SU-DHL-6 (cell line): Measurements from ENCODE around the gene TNS1.
"Not testable (repeated sequence)": the region's sequence is repeated elsewhere in the genome, so short reads cannot be mapped to it uniquely, and the experiment has no call there.

ENCODE experiments used
- H2AFZ ChIP-seq: fragments of 200-600 bp; sonication (generic); 2 replicates; pipeline ENCODE4 v1.6.1; 2014; ENCODE audit warnings: low read depth, mild to moderate bottlenecking, moderate library complexity, mixed read lengths, antibody characterized with exemption, low read length; ENCODE audit not compliant: severe bottlenecking
- H3F3A ChIP-seq: fragments of 200-600 bp; shearing (Covaris generic); 2 replicates; pipeline ENCODE4 v1.6.0; 2016; ENCODE audit warnings: antibody characterized with exemption, mild to moderate bottlenecking; ENCODE audit not compliant: insufficient read depth
- H3K27ac ChIP-seq: fragments of 200-600 bp; sonication (generic); 2 replicates; pipeline ENCODE4 v1.5.1; 2016; ENCODE audit warnings: low read depth, mild to moderate bottlenecking, low read length, moderate library complexity, mixed read lengths
- H3K27me3 ChIP-seq: fragments of 200-600 bp; sonication (generic), shearing (Covaris generic); 2 replicates; pipeline ENCODE4 v1.6.0; 2014; ENCODE audit warnings: mild to moderate bottlenecking, low read length
- H3K36me3 ChIP-seq: fragments of 200-600 bp; sonication (generic); 2 replicates; pipeline ENCODE4 v1.6.1; 2014; ENCODE audit warnings: mild to moderate bottlenecking, low read length, mixed read lengths
- H3K4me2 ChIP-seq: fragments of 300-600, 200-600 bp; shearing (Covaris generic), sonication (generic); 2 replicates; pipeline ENCODE4 v1.6.0; 2014; ENCODE audit warnings: low read length, low read depth, mild to moderate bottlenecking; ENCODE audit not compliant: poor library complexity, severe bottlenecking
- H3K4me3 ChIP-seq: fragments of 200-600 bp; sonication (generic); 2 replicates; pipeline ENCODE4 v1.5.1; 2014; ENCODE audit warnings: antibody characterized with exemption, low read length, mild to moderate bottlenecking, mixed read lengths; ENCODE audit not compliant: insufficient read depth, poor library complexity, severe bottlenecking
- H3K79me2 ChIP-seq: fragments of 200-600 bp; sonication (generic); 2 replicates; pipeline ENCODE4 v1.6.1; 2014; ENCODE audit warnings: mild to moderate bottlenecking, low read length, moderate library complexity; ENCODE audit not compliant: insufficient read depth
- H3K9ac ChIP-seq: fragments of 200-600 bp; sonication (generic); 2 replicates; pipeline ENCODE4 v1.7.0; 2014; ENCODE audit warnings: mild to moderate bottlenecking, low read length
- H3K9me2 ChIP-seq: fragments of 200-600 bp; sonication (generic); replicated peaks from 2 replicates; pipeline ENCODE4 v1.6.1; 2014; ENCODE audit warnings: low read length; ENCODE audit not compliant: insufficient read depth
- H3K9me3 ChIP-seq: fragments of 200-600 bp; sonication (generic); 2 replicates; pipeline ENCODE4 v1.6.1; 2014; ENCODE audit warnings: low read length, mixed read lengths; ENCODE audit not compliant: insufficient read depth
- H4K20me1 ChIP-seq: fragments of 200-600 bp; sonication (generic); 2 replicates; pipeline ENCODE4 v1.6.1; 2014; ENCODE audit warnings: low read depth, mild to moderate bottlenecking, antibody characterized with exemption, low read length, moderate library complexity, mixed read lengths
- CTCF ChIP-seq: fragments of 200-600 bp; sonication (generic); IDR thresholded peaks from one replicate; pipeline ENCODE4 v1.5.1; 2017; ENCODE audit warnings: antibody characterized with exemption, mild to moderate bottlenecking, low read length, moderate library complexity; ENCODE audit not compliant: insufficient read depth, poor library complexity, severe bottlenecking
- EZH2phosphoT487 ChIP-seq: fragments of 200-600 bp; sonication (generic), shearing (Covaris generic); conservative IDR thresholded peaks from 2 replicates; pipeline ENCODE4 v1.6.1; 2018; ENCODE audit warnings: mild to moderate bottlenecking, antibody characterized with exemption, low read length, moderate library complexity, mixed read lengths

Gene TNS1

GRCh38 chr2:218020966-218021535, 18.3 kb upstream of the TNS1 start:
- no peak overlapping the region for H3K27ac ChIP-seq
- no peak overlapping the region for H3K4me3 ChIP-seq
- no peaks in the 10 kb centered on the region for H3K36me3 ChIP-seq
- no peak for TF ChIP-seq EZH2phosphoT487
- no peak for TF ChIP-seq CTCF
- H2AFZ ChIP-seq = no peak overlapping the region
- H3K79me2 ChIP-seq = no peaks in the 10 kb centered on the region
- H3K9me3 ChIP-seq = no peaks in the 10 kb centered on the region
- H3K9ac ChIP-seq = no peak overlapping the region
- H4K20me1 ChIP-seq = no peaks in the 10 kb centered on the region
- no peaks in the 10 kb centered on the region for H3K27me3 ChIP-seq
- H3K9me2 ChIP-seq = no peaks in the 10 kb centered on the region
- H3K4me2 ChIP-seq = no peak overlapping the region
- no peaks in the 10 kb centered on the region for H3F3A ChIP-seq

- Histone ChIP-seq H4K20me1 (no peaks in the 10 kb centered on the region), H3K27ac (no peak overlapping the region), H3K79me2 (no peaks in the 10 kb centered on the region), H3F3A (no peaks in the 10 kb centered on the region), H3K9me3 (no peaks in the 10 kb centered on the region), H3K4me3 (no peak overlapping the region), H3K36me3 (no peaks in the 10 kb centered on the region), H3K4me2 (no peak overlapping the region), H3K9ac (no peak overlapping the region), H3K27me3 (no peaks in the 10 kb centered on the region), H2AFZ (no peak overlapping the region), H3K9me2 (no peaks in the 10 kb centered on the region)
- TF ChIP-seq EZH2phosphoT487 (no peak), CTCF (no peak)
These were observed 17.5 kb upstream of the TNS1 start for GRCh38 chr2:218020281-218020680.

- H3K9me2 ChIP-seq = no peaks in the 10 kb centered on the region
- H4K20me1 ChIP-seq = no peaks in the 10 kb centered on the region
- H3K36me3 ChIP-seq = no peaks in the 10 kb centered on the region
- no peak overlapping the region for H3K27ac ChIP-seq
- H3K9ac ChIP-seq = no peak overlapping the region
- no peak overlapping the region for H3K4me2 ChIP-seq
- no peaks in the 10 kb centered on the region for H3K9me3 ChIP-seq
- H3F3A ChIP-seq = no peaks in the 10 kb centered on the region
- TF ChIP-seq CTCF (no peak), EZH2phosphoT487 (no peak)
- no peaks in the 10 kb centered on the region for H3K79me2 ChIP-seq
- no peaks in the 10 kb centered on the region for H3K27me3 ChIP-seq
- no peak overlapping the region for H3K4me3 ChIP-seq
- H2AFZ ChIP-seq = no peak overlapping the region
These were observed 16.7 kb upstream of the TNS1 start for GRCh38 chr2:218019411-218020060.

GRCh38 chr2:218018842-218019125, 16.0 kb upstream of the TNS1 start:
- not testable (repeated sequence) for H3K4me2 ChIP-seq, H3K27me3 ChIP-seq, H3K27ac ChIP-seq, H3K9me3 ChIP-seq, H3F3A ChIP-seq, H2AFZ ChIP-seq, H3K4me3 ChIP-seq, H3K9ac ChIP-seq, H3K79me2 ChIP-seq, H3K36me3 ChIP-seq, H4K20me1 ChIP-seq, H3K9me2 ChIP-seq
